Chondrocyte (in vitro differentiated cells): ENCODE measurements around the gene SLC27A4. TPM values are rescaled to one million over a fixed set of nuclear protein-coding genes. Genes with fewer than 3 reads are reported as not detected.
"Not testable (repeated sequence)": the region's sequence is repeated elsewhere in the genome, so short reads cannot be mapped to it uniquely, and the experiment has no call there.

Experiments used
- DNase-seq: peaks from one replicate; pipeline ENCODE4 v3.0.0; 2021; ENCODE audit warnings: mixed read lengths, low spot score
- H3K27ac Mint-ChIP-seq: one replicate; pipeline ENCODE4 v1.8.0; 2021; ENCODE audit warnings: mild to moderate bottlenecking, moderate library complexity, mixed read lengths; ENCODE audit not compliant: unreplicated experiment
- H3K27me3 Mint-ChIP-seq: 2 replicates; pipeline ENCODE4 v1.8.0; 2021; ENCODE audit warnings: low read depth, mixed read lengths
- H3K36me3 Mint-ChIP-seq: 2 replicates; pipeline ENCODE4 v1.8.0; 2021; ENCODE audit warnings: low read depth, mixed read lengths
- H3K4me1 Mint-ChIP-seq: 2 replicates; pipeline ENCODE4 v1.8.0; 2021; ENCODE audit warnings: low read depth, mild to moderate bottlenecking, mixed read lengths
- H3K4me3 Mint-ChIP-seq: one replicate; pipeline ENCODE4 v1.8.0; 2021; ENCODE audit warnings: mild to moderate bottlenecking, moderate library complexity, mixed read lengths; ENCODE audit not compliant: unreplicated experiment
- H3K9me3 Mint-ChIP-seq: 2 replicates; pipeline ENCODE4 v1.8.0; 2021; ENCODE audit warnings: low read depth, mixed read lengths
- CTCF ChIP-seq: fragments of 200-600 bp; sonication (generic); IDR thresholded peaks from 2 replicates; pipeline ENCODE4 v1.5.0; 2021; ENCODE audit warnings: antibody characterized with exemption, mild to moderate bottlenecking, moderate library complexity
- total RNA-seq: library from RNA; stranded (reverse); gene quantifications from 3 replicates; pipeline ENCODE4 v1.2.1, GENCODE V29; 2021

SLC27A4 gene
- total RNA-seq, 1 donor from 2014 or later: 42.1 TPM

- DNase-seq: no peak
- Mint-ChIP-seq H3K4me3 (no peak overlapping the region), H3K9me3 (no peaks in the 10 kb centered on the region), H3K4me1 (peaks cover 23% of the 10 kb centered on the region), H3K27ac (no peak overlapping the region), H3K36me3 (peaks cover 2% of the 10 kb centered on the region), H3K27me3 (no peaks in the 10 kb centered on the region)
- no peak for TF ChIP-seq CTCF
Measured at GRCh38 chr9:128325629-128326028, 14.7 kb upstream of the SLC27A4 start.

- no peaks in the 10 kb centered on the region for H3K27me3 Mint-ChIP-seq
Measured at GRCh38 chr9:128333451-128333869, 6.9 kb upstream of the SLC27A4 start.

GRCh38 chr9:128335161-128335560 is 5.2 kb upstream of the SLC27A4 start:
- Mint-ChIP-seq H3K9me3 (no peaks in the 10 kb centered on the region), H3K36me3 (peaks cover 6% of the 10 kb centered on the region), H3K27me3 (no peaks in the 10 kb centered on the region), H3K4me1 (peaks cover 4% of the 10 kb centered on the region), H3K27ac (no peak overlapping the region), H3K4me3 (no peak overlapping the region)
- no peak for DNase-seq
- TF ChIP-seq CTCF: no peak

More at GRCh38 chr9:128333451-128333869, 6.9 kb upstream of the SLC27A4 start:
- no peak overlapping the region for H3K4me3 Mint-ChIP-seq
- TF ChIP-seq CTCF: no peak
- H3K9me3 Mint-ChIP-seq: no peaks in the 10 kb centered on the region
- no peaks in the 10 kb centered on the region for H3K4me1 Mint-ChIP-seq
- no peak for DNase-seq
- peaks cover 6% of the 10 kb centered on the region for H3K36me3 Mint-ChIP-seq
- H3K27ac Mint-ChIP-seq: no peak overlapping the region

- Mint-ChIP-seq H3K27me3 (no peaks in the 10 kb centered on the region), H3K9me3 (no peaks in the 10 kb centered on the region), H3K36me3 (peaks cover 6% of the 10 kb centered on the region), H3K4me1 (peaks cover 4% of the 10 kb centered on the region), H3K27ac (no peak overlapping the region), H3K4me3 (no peak overlapping the region)
- no peak for DNase-seq
- no peak for TF ChIP-seq CTCF
Measured at GRCh38 chr9:128335914-128336313, 4.4 kb upstream of the SLC27A4 start.

- no peak overlapping the region for H3K4me3 Mint-ChIP-seq
- no peak for DNase-seq
- peaks cover 3% of the 10 kb centered on the region for H3K36me3 Mint-ChIP-seq
- H3K4me1 Mint-ChIP-seq: peaks cover 10% of the 10 kb centered on the region
- H3K9me3 Mint-ChIP-seq: no peaks in the 10 kb centered on the region
- no peak overlapping the region for H3K27ac Mint-ChIP-seq
- H3K27me3 Mint-ChIP-seq: no peaks in the 10 kb centered on the region
- TF ChIP-seq CTCF: no peak
Measured at GRCh38 chr9:128337936-128338335, 2.4 kb upstream of the SLC27A4 start.

- H3K36me3 Mint-ChIP-seq, H3K27me3 Mint-ChIP-seq, DNase-seq, H3K27ac Mint-ChIP-seq, H3K9me3 Mint-ChIP-seq: not testable (repeated sequence)
- Mint-ChIP-seq H3K4me1 (peaks cover 10% of the 10 kb centered on the region), H3K4me3 (peak overlapping the region; percentile 85)
Measured at GRCh38 chr9:128338852-128339614, 1.3 kb upstream of the SLC27A4 start.
